ENCODE measurements around the gene SLC35E4.

The SLC35E4 gene

DNA sequence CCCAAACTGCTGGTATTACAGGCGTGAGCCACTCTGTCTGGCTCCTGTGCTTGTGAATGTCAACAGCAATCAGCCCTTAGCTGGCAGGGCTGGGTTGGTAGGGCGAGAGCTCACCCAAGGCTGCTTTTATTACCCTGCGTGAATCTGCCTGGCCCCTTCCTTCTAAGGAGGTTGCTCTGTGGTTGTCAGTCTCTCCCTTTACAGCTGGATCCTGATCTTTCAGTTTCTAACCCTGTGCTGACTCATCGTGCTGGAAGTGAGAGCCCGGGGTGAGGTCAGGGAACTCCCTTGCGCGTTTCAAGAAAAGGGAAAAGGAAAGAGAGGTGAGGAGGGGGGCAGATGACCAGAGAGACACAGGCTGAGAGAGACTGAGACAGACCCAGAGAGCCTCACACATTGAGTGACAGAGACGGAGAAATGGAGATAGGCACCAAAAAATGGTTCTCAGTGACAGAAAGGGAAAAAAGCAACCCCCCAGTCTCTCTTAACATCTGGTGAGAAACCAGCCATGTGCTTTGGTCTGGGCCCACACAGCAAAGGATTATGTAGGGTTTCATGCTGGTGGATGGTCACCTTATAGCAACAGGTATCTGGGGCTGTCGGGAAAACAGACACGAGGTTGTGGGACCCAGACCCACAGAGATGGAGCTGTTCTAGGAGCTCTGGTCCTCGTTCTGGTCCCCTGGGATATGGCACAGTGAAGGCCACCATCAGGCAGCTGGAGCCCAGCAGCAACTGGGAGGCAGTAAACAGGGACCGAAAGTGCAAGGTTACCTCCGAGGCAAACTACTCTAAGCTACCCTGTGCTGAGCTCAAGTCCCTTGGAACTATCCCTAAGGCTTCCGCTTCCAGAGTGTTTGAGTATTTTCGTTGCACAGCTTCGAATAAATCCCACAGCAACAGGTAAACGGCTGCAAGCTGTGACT is 26.1 kb upstream of the SLC35E4 start:
- Histone ChIP-seq H3K36me3 (no peaks in the 10 kb centered on the region), H3K9me3 (no peaks in the 10 kb centered on the region), H3K4me3 (ENCODE audit: low read depth, low read length) (no peak overlapping the region), H3K4me1 (peaks cover 8% of the 10 kb centered on the region; the same call in 1 of the 2 replicates), H3K27me3 (no peaks in the 10 kb centered on the region)
- TF ChIP-seq, protein P1, sequence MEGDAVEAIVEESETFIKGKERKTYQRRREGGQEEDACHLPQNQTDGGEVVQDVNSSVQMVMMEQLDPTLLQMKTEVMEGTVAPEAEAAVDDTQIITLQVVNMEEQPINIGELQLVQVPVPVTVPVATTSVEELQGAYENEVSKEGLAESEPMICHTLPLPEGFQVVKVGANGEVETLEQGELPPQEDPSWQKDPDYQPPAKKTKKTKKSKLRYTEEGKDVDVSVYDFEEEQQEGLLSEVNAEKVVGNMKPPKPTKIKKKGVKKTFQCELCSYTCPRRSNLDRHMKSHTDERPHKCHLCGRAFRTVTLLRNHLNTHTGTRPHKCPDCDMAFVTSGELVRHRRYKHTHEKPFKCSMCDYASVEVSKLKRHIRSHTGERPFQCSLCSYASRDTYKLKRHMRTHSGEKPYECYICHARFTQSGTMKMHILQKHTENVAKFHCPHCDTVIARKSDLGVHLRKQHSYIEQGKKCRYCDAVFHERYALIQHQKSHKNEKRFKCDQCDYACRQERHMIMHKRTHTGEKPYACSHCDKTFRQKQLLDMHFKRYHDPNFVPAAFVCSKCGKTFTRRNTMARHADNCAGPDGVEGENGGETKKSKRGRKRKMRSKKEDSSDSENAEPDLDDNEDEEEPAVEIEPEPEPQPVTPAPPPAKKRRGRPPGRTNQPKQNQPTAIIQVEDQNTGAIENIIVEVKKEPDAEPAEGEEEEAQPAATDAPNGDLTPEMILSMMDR (IDR thresholded peaks at IDR 0.05; ENCODE audit: low read depth, low read length) = no peak
- no peak for DNase-seq

DNA sequence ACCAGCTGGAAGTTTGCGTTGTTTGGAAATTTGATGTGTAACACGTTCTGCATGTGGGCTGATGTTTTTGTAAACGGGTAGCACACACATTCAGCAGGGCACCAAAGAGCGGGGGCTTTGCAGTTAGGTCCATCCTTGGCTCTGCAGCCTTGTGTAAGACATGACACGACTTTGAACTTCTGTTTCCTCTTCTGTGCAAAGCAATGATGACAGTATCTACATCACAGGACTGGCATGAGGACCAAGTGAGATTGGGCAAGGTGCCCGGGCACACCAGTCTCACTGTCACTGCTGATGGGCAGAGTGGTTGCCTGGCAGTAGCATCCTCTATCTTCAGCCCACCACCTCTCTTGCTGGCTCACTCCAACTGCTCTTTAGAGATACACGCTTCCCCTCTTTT is 25.3 kb upstream of the SLC35E4 start:
- DNase-seq = no peak
- no peaks in the 10 kb centered on the region for H3K27me3 ChIP-seq
- no peaks in the 10 kb centered on the region for H3K9me3 ChIP-seq
- H3K4me1 ChIP-seq = peaks cover 8% of the 10 kb centered on the region; the same call in 1 of the 2 replicates
- TF ChIP-seq, protein P1 (IDR thresholded peaks at IDR 0.05; ENCODE audit: low read depth, low read length) = no peak
- H3K4me3 ChIP-seq (ENCODE audit: low read depth, low read length) = no peak overlapping the region
- H3K36me3 ChIP-seq = no peaks in the 10 kb centered on the region

DNA sequence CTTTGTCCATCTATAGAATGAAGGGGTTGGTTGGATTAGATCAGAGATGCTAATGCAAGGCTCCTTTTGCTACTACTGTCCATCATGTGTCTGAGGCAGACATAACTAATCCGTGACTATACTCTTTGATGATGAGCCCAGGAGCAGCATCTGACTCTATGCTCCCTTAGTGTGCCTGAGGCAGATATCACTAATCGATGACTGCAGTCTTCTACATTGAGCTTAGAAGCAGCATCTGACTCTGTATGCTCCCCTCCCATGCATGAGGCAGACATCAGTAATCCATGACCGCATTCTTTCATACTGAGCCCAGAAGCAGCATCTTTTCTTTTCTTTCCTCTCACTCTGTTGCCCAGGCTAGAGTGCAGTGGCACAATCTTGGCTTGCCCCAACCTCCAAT is 24.4 kb upstream of the SLC35E4 start:
- TF ChIP-seq, protein P1 (IDR thresholded peaks at IDR 0.05; ENCODE audit: low read depth, low read length) = no peak
- H3K4me3 ChIP-seq (ENCODE audit: low read depth, low read length) = no peak overlapping the region
- no peak for DNase-seq

DNA sequence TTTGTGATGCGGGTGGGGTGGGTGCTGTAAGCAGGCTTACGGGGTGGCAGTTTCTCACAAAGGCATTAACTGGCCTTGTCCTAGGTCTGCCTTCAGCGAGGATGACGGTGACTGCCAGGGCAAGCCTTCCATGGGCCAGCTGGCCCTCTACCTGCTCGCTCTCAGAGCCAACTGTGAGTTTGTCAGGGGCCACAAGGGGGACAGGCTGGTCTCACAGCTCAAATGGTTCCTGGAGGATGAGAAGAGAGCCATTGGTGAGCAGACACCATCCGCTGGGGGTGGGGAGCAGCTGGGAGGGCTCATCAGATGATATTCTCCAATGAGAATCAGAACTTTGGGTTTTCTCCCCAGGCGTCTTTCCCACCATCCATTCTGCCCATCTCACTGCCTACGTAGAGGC is 22.8 kb upstream of the SLC35E4 start:
- Histone ChIP-seq H3K36me3 (no peaks in the 10 kb centered on the region), H3K27me3 (no peaks in the 10 kb centered on the region), H3K9me3 (no peaks in the 10 kb centered on the region), H3K4me1 (0 out of 2 replicates have a peak, but pooled peaks cover 2% of the 10 kb centered on the region), H3K4me3 (ENCODE audit: low read depth, low read length) (no peak overlapping the region)
- TF ChIP-seq, protein P1 (IDR thresholded peaks at IDR 0.05; ENCODE audit: low read depth, low read length) = no peak; the same call in 1 of the 2 replicates
- DNase-seq = no peak

More for the DNA sequence above, 24.4 kb upstream of the SLC35E4 start:
- Histone ChIP-seq H3K4me1 (peaks cover 3% of the 10 kb centered on the region; the same call in 1 of the 2 replicates), H3K36me3 (no peaks in the 10 kb centered on the region), H3K9me3 (no peaks in the 10 kb centered on the region), H3K27me3 (no peaks in the 10 kb centered on the region)

DNA sequence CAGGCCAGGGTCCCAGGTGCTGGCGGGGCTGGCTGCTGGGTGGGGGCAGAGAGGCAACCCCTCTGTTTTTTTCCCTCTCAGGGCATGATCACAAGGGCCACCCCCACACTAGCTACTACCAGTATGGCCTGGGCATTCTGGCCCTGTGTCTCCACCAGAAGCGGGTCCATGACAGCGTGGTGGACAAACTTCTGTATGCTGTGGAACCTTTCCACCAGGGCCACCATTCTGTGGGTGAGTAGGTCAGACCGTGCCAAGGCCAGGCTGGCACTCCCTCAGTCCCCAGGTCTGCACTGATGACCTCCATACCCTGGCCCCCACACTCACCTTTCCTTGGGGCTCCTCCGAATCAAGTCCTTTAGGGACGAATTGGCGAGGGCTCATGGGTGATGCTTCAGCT is 21.3 kb upstream of the SLC35E4 start:
- no peak for DNase-seq
- no peak overlapping the region for H3K4me3 ChIP-seq (ENCODE audit: low read depth, low read length)
- H3K36me3 ChIP-seq = no peaks in the 10 kb centered on the region
- no peaks in the 10 kb centered on the region for H3K27me3 ChIP-seq
- TF ChIP-seq, protein P1 (IDR thresholded peaks at IDR 0.05; ENCODE audit: low read depth, low read length) = no peak
- H3K4me1 ChIP-seq = 0 out of 2 replicates have a peak, but pooled peaks cover 2% of the 10 kb centered on the region
- H3K9me3 ChIP-seq = no peaks in the 10 kb centered on the region

DNA sequence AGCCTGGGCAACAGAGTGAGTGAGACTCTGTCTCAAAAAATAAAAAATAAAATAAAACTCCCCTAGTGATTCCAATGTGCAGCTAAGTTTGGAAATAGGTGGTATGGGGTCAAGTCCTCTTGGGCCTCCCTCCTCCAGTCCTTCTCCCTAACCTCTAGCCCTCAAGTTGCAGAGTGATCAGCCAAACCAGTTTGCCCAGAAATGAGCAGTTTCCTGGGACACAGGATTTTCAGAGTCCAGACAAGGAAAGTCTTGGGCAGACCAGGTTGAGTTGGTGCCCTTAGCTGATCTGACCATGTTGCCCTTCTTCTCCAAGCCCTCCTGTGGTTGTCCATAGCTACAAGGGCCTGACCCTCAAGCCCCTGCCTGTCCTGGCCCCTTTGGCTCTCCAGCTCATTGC is 20.7 kb upstream of the SLC35E4 start:
- no peaks in the 10 kb centered on the region for H3K36me3 ChIP-seq
- H3K9me3 ChIP-seq = no peaks in the 10 kb centered on the region
- no peaks in the 10 kb centered on the region for H3K27me3 ChIP-seq
- TF ChIP-seq, protein P1 (IDR thresholded peaks at IDR 0.05; ENCODE audit: low read depth, low read length) = no peak
- DNase-seq = no peak
- no peaks in the 10 kb centered on the region for H3K4me1 ChIP-seq
- H3K4me3 ChIP-seq (ENCODE audit: low read depth, low read length) = no peak overlapping the region

Data from BE2C (cell line).